BJ (cell line): ENCODE measurements around the gene HOXA9. TPM values are rescaled to one million over a fixed set of nuclear protein-coding genes. Genes with fewer than 3 reads are reported as not detected.

Experiments
- CTCF ChIA-PET: fragments of 350-600 bp; formaldehyde crosslinking; extraction: SDS; loops from one replicate; lab custom pipeline; 2021; ENCODE audit warnings: antibody characterized with exemption, inconsistent platforms; lab: Yijun Ruan, JAX
- POLR2A ChIA-PET: fragments of 300-600 bp; sonication (Branson Sonifier 250); formaldehyde crosslinking; extraction: SDS; loops from one replicate; lab custom pipeline; 2021; ENCODE audit warnings: antibody characterized with exemption; lab: Charles Lee
- DNase-seq: peaks from one replicate; pipeline ENCODE4 v3.0.0-alpha.2; 2011; ENCODE audit warnings: low read depth
- H3K27me3 ChIP-seq: 2 replicates; pipeline ENCODE4 v1.6.0; 2011; ENCODE audit warnings: low read length; ENCODE audit not compliant: control insufficient read depth, insufficient read depth
- H3K36me3 ChIP-seq: 2 replicates; pipeline ENCODE4 v1.5.1; 2011; ENCODE audit warnings: low read length; ENCODE audit not compliant: control insufficient read depth, insufficient read depth
- H3K4me3 ChIP-seq: 2 replicates; pipeline ENCODE4 v1.5.1; 2011; ENCODE audit warnings: low read depth, mild to moderate bottlenecking, control low read depth, low read length
- polyA plus RNA-seq: library from polyadenylated mRNA; depleted of rRNA; stranded (reverse); fragments of >200 nt; gene quantifications from 2 replicates; pipeline ENCODE4 v1.2.3, GENCODE V29; 2011
- TF ChIP-seq, protein P1 (sequence below): IDR thresholded peaks from 2 replicates; pipeline ENCODE4 v1.5.1; 2011; ENCODE audit warnings: low read depth, mild to moderate bottlenecking, control low read depth, inconsistent platforms, low read length, moderate library complexity; ENCODE audit not compliant: insufficient read depth

The HOXA9 gene
- polyA plus RNA-seq, 1 experiment, result 15.0 TPM

DNA sequence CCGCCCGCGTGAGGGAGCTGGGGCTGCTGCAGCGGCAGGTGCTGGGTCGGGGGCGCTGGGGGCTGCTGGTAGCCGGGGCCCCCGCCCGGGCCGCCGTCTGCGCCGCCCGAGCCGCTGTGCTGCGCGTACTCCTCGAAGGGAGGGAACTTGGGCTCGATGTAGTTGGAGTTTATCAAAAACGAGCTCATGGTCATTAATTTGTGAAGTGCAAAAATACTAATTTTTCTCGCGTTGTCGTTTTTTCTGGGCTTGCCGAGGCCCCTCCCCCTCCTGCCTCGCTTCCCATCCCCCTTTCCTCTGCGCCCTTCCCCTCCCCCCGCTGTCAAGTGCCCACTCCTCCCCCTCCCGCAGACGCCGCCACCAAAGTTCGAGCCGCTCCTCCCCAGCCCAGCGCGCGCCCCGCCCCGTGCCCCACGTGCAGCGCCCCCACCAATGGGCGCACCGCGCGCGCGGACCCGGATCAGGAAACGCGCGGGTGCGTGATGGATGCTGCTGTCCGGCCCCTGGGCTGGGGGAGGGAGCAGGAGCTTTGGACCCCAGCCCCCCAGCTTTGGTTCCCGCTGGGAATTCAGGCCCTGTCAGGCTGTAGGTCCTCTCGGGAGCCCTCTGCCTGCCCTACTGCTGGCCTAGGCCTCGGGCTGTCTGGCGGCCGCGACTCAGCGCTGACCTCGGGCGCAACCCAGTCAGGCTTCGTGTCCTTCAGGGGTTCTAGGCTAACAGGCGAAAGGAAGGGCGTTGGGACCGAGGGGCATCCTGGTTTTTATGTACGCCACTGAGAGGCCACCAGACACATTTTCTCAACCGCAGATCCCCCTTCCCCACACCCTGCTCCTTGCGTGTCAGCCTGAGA is 34.6 kb downstream of the HOXA9 start, which contains the start of gene HOXA4:
HOXA4 (minus strand) TSS at position 218 of the 850 bp plus-strand sequence; CDS start at position 194, 24 bp downstream.
- TF ChIP-seq, protein P1, sequence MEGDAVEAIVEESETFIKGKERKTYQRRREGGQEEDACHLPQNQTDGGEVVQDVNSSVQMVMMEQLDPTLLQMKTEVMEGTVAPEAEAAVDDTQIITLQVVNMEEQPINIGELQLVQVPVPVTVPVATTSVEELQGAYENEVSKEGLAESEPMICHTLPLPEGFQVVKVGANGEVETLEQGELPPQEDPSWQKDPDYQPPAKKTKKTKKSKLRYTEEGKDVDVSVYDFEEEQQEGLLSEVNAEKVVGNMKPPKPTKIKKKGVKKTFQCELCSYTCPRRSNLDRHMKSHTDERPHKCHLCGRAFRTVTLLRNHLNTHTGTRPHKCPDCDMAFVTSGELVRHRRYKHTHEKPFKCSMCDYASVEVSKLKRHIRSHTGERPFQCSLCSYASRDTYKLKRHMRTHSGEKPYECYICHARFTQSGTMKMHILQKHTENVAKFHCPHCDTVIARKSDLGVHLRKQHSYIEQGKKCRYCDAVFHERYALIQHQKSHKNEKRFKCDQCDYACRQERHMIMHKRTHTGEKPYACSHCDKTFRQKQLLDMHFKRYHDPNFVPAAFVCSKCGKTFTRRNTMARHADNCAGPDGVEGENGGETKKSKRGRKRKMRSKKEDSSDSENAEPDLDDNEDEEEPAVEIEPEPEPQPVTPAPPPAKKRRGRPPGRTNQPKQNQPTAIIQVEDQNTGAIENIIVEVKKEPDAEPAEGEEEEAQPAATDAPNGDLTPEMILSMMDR, result no peak
- Histone ChIP-seq H3K4me3 (peak within 1 kb of the TSS; percentile 78), H3K36me3 (no peaks in the 10 kb centered on the region), H3K27me3 (no peaks in the 10 kb centered on the region)
- ChIA-PET POLR2A (no interaction called here), CTCF (interaction anchor here (0.6 to 2.2 kb wide), 10 partner anchors 10 to 1599 kb away, joined by 3 to 15 read pairs (median 4); partner anchors contain the start of gene HOXA5)
- DNase-seq, result no peak

DNA sequence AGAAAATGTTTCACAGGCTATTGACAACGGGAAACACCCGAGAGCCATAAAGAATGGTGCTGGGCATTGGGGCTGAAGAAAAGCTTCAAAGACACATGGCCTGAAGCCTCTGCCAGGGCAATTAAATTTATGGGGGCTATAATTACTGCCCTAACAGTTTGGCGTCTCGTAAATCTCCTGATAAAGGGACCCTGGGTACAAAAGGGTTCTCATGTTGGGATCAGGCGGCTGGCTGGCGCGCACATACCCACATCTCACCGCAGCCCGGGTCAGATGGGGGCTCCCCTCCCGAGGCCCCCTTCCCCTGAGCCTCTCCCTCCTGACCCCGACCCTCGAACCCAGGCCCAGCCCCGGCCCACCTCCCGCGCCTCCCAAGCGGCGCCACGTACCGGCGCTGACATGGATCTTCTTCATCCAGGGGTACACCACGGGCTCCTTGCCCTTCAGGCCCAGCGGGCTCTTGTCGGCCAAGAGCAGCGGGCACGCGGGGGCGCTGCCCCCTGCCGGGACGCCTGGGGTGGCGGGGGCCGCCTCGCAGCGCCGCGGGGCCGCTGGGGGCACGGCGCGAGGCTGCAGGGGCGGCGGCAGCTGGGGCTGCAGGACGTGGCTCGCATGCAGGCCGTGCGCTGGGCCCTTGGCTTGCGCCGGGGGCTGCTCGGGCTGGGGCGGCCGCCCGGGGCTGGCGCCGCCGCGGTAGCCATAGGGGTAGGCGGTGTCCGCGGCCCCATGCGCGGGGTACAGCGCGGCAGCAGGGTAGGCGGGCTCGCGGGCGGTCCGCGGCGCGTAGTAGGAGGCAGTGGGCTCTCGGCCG is 35.4 kb downstream of the HOXA9 start:
- POLR2A ChIA-PET, result no interaction called here
- CTCF ChIA-PET, result interaction anchor here (0.9 to 2.4 kb wide), 4 partner anchors 13 to 272 kb away, joined by 4 to 15 read pairs (median 6); partner anchors contain the start of gene HOXA5
- TF ChIP-seq, protein P1, result peak; percentile 33; the same call in 1 of the 2 replicates
- no peaks in the 10 kb centered on the region for H3K36me3 ChIP-seq
- H3K27me3 ChIP-seq, result no peaks in the 10 kb centered on the region
- no peak for DNase-seq
- H3K4me3 ChIP-seq, result peak overlapping the region; percentile 78

DNA sequence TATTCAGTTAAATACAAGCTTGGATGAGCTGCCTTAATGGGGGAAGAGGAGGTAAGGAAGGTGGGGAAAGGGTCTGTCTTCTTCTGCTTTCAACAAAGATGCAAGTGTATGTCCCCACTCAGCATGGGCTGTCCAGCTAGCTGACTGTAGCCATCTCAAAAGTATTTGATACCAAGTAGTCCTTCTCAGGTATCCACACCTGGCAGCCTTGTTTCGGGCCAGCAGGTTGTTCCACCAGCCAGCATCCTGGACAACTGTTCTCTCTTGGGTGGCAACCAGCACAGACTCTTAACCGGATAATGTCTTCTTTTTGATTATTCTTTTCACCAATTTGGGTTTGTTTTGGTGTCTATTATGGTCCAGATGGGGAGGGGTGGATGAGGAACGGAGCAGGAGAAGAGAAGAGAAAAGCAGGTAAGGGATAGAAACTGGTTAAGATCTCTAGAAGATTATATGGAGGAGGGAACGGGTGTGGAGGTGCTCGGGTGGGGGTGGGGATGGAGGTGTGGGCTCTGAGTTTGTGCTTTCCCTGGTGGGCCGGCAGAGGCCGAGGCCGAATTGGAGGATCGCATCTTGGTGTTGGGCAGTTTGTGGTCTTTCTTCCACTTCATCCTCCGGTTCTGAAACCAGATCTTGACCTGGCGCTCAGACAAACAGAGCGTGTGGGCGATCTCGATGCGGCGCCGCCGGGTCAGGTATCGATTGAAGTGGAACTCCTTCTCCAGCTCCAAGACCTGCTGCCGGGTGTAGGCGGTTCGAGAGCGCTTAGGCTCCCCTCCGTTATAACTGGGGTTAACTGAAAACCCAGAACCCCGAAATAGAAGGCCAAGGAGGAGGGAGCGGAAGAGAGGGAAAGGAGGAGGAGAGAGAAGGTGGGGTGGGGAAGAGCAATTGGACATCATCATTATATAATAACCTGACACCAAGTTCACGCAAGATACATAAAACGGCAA is 36.3 kb downstream of the HOXA9 start:
- Histone ChIP-seq H3K4me3 (no peak overlapping the region), H3K36me3 (no peaks in the 10 kb centered on the region), H3K27me3 (no peaks in the 10 kb centered on the region)
- TF ChIP-seq, protein P1, result no peak
- ChIA-PET CTCF (interaction anchor here (1.7 to 2.4 kb wide), 2 partner anchors 14 to 32 kb away, joined by 4 to 6 read pairs; no protein-coding TSS in a partner anchor), POLR2A (no interaction called here)
- DNase-seq, result no peak

DNA sequence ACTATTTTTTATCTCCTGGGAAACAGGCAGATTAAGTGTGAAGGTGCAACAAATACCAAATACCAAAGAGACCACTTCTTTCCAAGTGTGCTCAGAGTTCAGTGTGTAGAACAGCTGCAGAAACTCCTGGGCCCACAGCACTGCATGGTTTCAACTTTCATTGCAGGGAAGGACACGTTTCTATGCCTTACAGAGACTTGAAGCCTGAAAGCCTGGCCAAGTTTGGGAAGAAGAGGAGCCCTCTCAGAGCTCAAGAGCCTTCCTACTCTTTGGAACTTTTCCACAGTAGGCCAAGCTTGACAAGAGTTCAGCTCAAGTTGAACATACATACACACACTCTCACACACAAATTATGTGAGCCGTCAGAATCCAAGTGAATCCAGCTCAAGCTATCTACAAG is 37.3 kb downstream of the HOXA9 start:
- Histone ChIP-seq H3K27me3 (no peaks in the 10 kb centered on the region), H3K36me3 (no peaks in the 10 kb centered on the region), H3K4me3 (no peak overlapping the region)
- TF ChIP-seq, protein P1, result no peak
- POLR2A ChIA-PET, result no interaction called here
- CTCF ChIA-PET, result interaction anchor here (0.9 to 2.4 kb wide), 3 partner anchors 15 to 33 kb away, joined by 3 to 6 read pairs (median 4); no protein-coding TSS in a partner anchor
- no peak for DNase-seq
